GM18499 (cell line): Measurements from ENCODE around the gene PMS2.
"Not testable (repeated sequence)": the region's sequence is repeated elsewhere in the genome, so short reads cannot be mapped to it uniquely, and the experiment has no call there.

Experiments
- ATAC-seq: cut with Tn5 transposase; IDR thresholded peaks from one replicate; pipeline ENCODE4 v1.9.1; 2021; ENCODE audit warnings: moderate number of reproducible peaks; ENCODE audit not compliant: insufficient read depth, unreplicated experiment

Gene PMS2

GRCh38 chr7:6008668-6009611, at the start of gene PMS2, which contains the start of gene AIMP2:
TSS of gene PMS2 (minus strand) at chr7:6009049. CDS start at chr7:6009019, 30 bp downstream.
TSS of gene AIMP2 (plus strand) at chr7:6009272. CDS start at chr7:6009364, 92 bp downstream.
- peak; percentile 89 for ATAC-seq

- ATAC-seq = no peak
Measured at GRCh38 chr7:6057316-6058129, 48.7 kb upstream of the PMS2 start.

- ATAC-seq = no peak
Measured at GRCh38 chr7:6056616-6057015, 47.8 kb upstream of the PMS2 start.

- not testable (repeated sequence) for ATAC-seq
Measured at GRCh38 chr7:6051185-6051584, 42.3 kb upstream of the PMS2 start.

- ATAC-seq = no peak
Measured at GRCh38 chr7:6049780-6050179, 40.9 kb upstream of the PMS2 start.

- no peak for ATAC-seq
Measured at GRCh38 chr7:6035686-6036085, 26.8 kb upstream of the PMS2 start.

- no peak for ATAC-seq
Measured at GRCh38 chr7:6035165-6035564, 26.3 kb upstream of the PMS2 start.

GRCh38 chr7:6032641-6033040, 23.8 kb upstream of the PMS2 start:
- no peak for ATAC-seq

GRCh38 chr7:6032167-6032566, 23.3 kb upstream of the PMS2 start:
- ATAC-seq = no peak

- ATAC-seq = no peak
Measured at GRCh38 chr7:6031567-6031966, 22.7 kb upstream of the PMS2 start.

GRCh38 chr7:6030988-6031387, 22.1 kb upstream of the PMS2 start, which contains the start of gene ANKRD61:
TSS of gene ANKRD61 (plus strand) at chr7:6031376. CDS start at chr7:6031376, 0 bp downstream.
- ATAC-seq = no peak

GRCh38 chr7:6028563-6028962, 19.7 kb upstream of the PMS2 start:
- ATAC-seq = no peak

GRCh38 chr7:6027806-6028365, 19.0 kb upstream of the PMS2 start:
- ATAC-seq = no peak

GRCh38 chr7:6026820-6027311, 18.0 kb upstream of the PMS2 start:
- no peak for ATAC-seq

GRCh38 chr7:6026011-6026819, 17.4 kb upstream of the PMS2 start:
- ATAC-seq = no peak

GRCh38 chr7:6023974-6024435, 15.2 kb upstream of the PMS2 start:
- no peak for ATAC-seq

GRCh38 chr7:6022707-6023106, 13.9 kb upstream of the PMS2 start:
- ATAC-seq = no peak

GRCh38 chr7:6020371-6021286, 11.8 kb upstream of the PMS2 start:
- no peak for ATAC-seq

- no peak for ATAC-seq
Measured at GRCh38 chr7:6016653-6016966, 7.8 kb upstream of the PMS2 start.
